Eye (tissue), 1 donor: Measurements from ENCODE around the gene ABCA13.

Experiments
- DNase-seq: peaks from one replicate; pipeline ENCODE4 v3.0.0-alpha.2; 2015

Gene ABCA13

GRCh38 chr7:48300301-48300700 is 129.0 kb downstream of the ABCA13 start:
- no peak for DNase-seq

GRCh38 chr7:48301201-48301600 is 129.9 kb downstream of the ABCA13 start:
- no peak for DNase-seq

GRCh38 chr7:48304641-48305040 is 133.4 kb downstream of the ABCA13 start:
- DNase-seq = no peak

GRCh38 chr7:48305661-48306060 is 134.4 kb downstream of the ABCA13 start:
- no peak for DNase-seq

GRCh38 chr7:48307041-48307714 is 135.9 kb downstream of the ABCA13 start:
- no peak for DNase-seq

- DNase-seq = no peak
Measured at GRCh38 chr7:48309720-48310119, 138.5 kb downstream of the ABCA13 start.

GRCh38 chr7:48311464-48312100 is 140.3 kb downstream of the ABCA13 start:
- no peak for DNase-seq

- DNase-seq = no peak
Measured at GRCh38 chr7:48312151-48312550, 140.9 kb downstream of the ABCA13 start.

GRCh38 chr7:48316768-48317167 is 145.5 kb downstream of the ABCA13 start:
- DNase-seq = no peak

GRCh38 chr7:48317360-48317759 is 146.1 kb downstream of the ABCA13 start:
- no peak for DNase-seq

- DNase-seq = no peak
Measured at GRCh38 chr7:48321319-48322010, 150.2 kb downstream of the ABCA13 start.

- DNase-seq = peak; percentile 43
Measured at GRCh38 chr7:48337012-48337621, 165.9 kb downstream of the ABCA13 start.

GRCh38 chr7:48337781-48338180 is 166.5 kb downstream of the ABCA13 start:
- no peak for DNase-seq

- DNase-seq = no peak
Measured at GRCh38 chr7:48347230-48347825, 176.1 kb downstream of the ABCA13 start.

GRCh38 chr7:48350515-48350914 is 179.3 kb downstream of the ABCA13 start:
- no peak for DNase-seq

- no peak for DNase-seq
Measured at GRCh38 chr7:48351900-48352299, 180.6 kb downstream of the ABCA13 start.

GRCh38 chr7:48355346-48355745 is 184.1 kb downstream of the ABCA13 start:
- DNase-seq = no peak

GRCh38 chr7:48360574-48360973 is 189.3 kb downstream of the ABCA13 start:
- no peak for DNase-seq

GRCh38 chr7:48363174-48363573 is 191.9 kb downstream of the ABCA13 start:
- no peak for DNase-seq

- DNase-seq = no peak
Measured at GRCh38 chr7:48365010-48365409, 193.8 kb downstream of the ABCA13 start.

- no peak for DNase-seq
Measured at GRCh38 chr7:48366096-48366495, 194.8 kb downstream of the ABCA13 start.

GRCh38 chr7:48376263-48376662 is 205.0 kb downstream of the ABCA13 start:
- no peak for DNase-seq

- no peak for DNase-seq
Measured at GRCh38 chr7:48380921-48381320, 209.7 kb downstream of the ABCA13 start.
